GM21367 (cell line): ENCODE results near the gene ATG4D.

Experiments
- ATAC-seq: cut with Tn5 transposase; IDR thresholded peaks from one replicate; pipeline ENCODE4 v1.9.1; 2021; ENCODE audit not compliant: unreplicated experiment

The ATG4D gene

DNA sequence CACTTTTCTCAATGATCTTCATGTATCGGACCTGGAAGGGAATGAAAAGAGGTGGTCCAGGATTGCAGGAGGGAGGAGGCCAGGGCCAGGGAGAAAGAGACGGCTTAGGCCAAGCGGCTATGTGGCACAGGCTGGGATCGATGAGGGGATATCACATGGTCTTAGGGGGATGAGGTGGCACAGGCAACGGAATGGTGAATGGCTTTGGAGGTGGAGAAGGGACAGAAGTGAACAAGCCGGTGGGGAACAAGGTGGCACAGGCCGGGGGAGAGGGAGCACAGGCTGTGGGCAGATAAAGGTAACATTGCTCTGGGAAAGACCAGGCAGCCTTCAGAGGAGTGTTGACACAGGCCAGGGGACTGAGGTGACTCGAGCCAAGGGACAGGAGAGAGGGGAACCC is 30.8 kb downstream of the ATG4D start:
- ATAC-seq, result no peak

- ATAC-seq, result no peak
Observed at GRCh38 chr19:10575011-10575716, 31.5 kb downstream of the ATG4D start.

DNA sequence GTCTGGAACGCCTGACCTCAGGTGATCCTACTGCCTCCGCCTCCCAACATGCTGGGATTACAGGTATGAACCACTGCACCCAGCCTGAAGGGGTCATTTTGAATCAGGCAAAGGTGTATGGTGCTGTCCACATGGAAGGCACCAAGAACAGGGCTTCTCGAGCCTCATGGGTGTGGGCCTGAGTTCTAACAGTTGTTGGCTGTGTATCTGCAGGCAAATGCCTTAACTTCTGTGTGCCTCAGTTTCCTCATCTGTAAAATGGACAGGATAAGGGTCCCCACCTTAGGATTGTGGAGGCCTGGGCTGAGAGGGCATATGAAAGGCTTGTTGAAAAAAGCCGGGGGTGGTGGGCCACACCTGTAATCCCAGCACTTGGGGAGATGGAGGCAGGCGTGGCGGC is 34.2 kb downstream of the ATG4D start:
- no peak for ATAC-seq

- no peak for ATAC-seq
Observed at GRCh38 chr19:10580979-10581631, 37.4 kb downstream of the ATG4D start.

- no peak for ATAC-seq
Observed at GRCh38 chr19:10582091-10582490, 38.4 kb downstream of the ATG4D start.

- no peak for ATAC-seq
Observed at GRCh38 chr19:10583036-10583776, 39.5 kb downstream of the ATG4D start.

DNA sequence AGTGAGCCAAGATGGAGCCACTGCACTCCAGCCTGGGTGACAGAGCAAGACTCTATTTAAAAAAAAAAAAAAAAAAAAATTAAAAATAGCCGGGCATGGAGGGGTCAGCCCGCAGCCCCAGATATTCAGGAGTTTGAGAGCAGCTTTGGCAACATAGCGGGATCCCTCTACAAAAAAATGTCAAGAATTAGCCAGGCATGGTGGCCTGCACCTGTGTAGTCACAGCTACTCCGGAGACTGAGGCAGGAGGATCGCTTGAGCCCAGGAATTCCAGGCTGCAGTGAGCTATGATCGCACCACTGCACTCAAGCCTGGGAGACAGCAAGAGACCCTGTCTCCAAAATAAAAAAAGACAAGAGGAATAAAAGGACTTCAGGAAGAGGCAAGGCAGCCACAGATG is 42.7 kb downstream of the ATG4D start:
- no peak for ATAC-seq

GRCh38 chr19:10587022-10587838 is 43.5 kb downstream of the ATG4D start, which contains the start of gene AP1M2:
AP1M2 (minus strand) TSS chr19:10587312; CDS start chr19:10587231, 81 bp downstream.
- no peak for ATAC-seq

GRCh38 chr19:10587839-10588150 is 44.1 kb downstream of the ATG4D start:
- no peak for ATAC-seq

DNA sequence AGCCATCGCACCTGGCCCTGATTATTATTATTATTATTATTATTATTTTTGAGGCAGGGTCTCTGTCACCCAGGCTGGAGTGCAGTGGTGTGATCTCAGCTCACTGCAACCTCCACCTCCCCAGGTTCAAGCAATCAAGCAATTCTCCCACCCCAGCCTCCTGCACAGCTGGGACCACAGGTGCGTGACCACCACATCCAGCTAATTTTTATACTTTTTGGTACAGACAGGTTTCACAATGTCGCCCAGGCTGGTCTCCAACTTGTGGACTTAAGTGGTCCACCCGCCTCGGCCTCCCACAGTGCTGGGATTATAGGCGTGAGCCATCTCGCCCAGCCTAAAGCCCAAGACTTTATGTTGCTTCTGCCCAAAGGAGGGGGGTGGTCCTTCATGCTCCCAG is 49.4 kb downstream of the ATG4D start:
- ATAC-seq, result no peak

GRCh38 chr19:10593820-10594637 is 50.3 kb downstream of the ATG4D start:
- ATAC-seq, result no peak

DNA sequence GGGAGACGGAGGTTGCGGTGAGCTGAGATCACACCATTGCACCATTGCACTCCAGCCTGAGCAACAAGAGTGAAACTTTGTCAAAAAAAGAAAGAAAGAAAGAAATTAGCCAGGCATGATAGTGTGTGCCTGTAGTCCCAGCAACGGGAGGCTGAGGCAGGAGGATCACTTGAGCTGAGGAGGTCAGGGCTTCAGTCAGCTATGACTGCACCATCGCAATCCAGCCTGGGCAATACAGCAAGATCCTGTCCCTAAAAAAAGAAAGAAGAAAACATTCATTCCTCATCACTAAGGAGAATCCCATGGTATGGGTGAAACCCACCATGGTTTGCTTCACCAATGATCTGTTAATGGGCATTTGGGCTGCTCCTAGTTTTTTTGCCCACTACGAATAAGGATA is 56.4 kb downstream of the ATG4D start:
- no peak for ATAC-seq

DNA sequence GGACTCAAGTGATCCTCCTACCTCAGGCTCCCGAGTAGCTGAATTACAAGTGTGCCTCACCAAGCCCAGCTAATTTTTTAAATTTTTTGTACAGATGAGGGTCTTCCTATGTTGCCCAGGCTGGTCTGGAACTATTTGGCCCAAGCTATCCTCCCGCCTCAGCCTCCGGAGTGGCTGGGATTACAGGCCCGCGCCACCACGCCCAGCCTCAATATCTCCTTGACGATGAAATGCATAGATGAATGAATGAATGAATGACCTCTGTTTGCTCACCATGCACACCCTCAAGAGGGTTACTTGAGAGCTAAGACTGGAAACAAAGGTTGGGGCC is 58.3 kb downstream of the ATG4D start:
- ATAC-seq, result no peak

- no peak for ATAC-seq
Observed at GRCh38 chr19:10602330-10603083, 58.8 kb downstream of the ATG4D start.
